PC-3 (cell line): Measurements from ENCODE around the gene PUM2. TPM values are rescaled to one million over a fixed set of nuclear protein-coding genes. Genes with fewer than 3 reads are reported as not detected.
"Not testable (repeated sequence)": the region's sequence is repeated elsewhere in the genome, so short reads cannot be mapped to it uniquely, and the experiment has no call there.

Experiments
- ATAC-seq: fragments of 200-7000 bp; cut with Tn5 transposase; 2 replicates; pipeline ENCODE4 v1.9.1; 2020; ENCODE audit warnings: mild to moderate bottlenecking, moderate library complexity
- BruUV-seq: library from RNA; stranded (reverse); fragments of 400-500 nt; replicated peaks from 2 replicates; lab custom pipeline; 2021; lab: Mats Ljungman, UMichigan
- CTCF ChIA-PET: fragments of 300-600 bp; sonication (Branson Sonifier 250); formaldehyde crosslinking; loops from one replicate; lab custom pipeline; 2022; ENCODE audit warnings: antibody characterized with exemption; lab: Charles Lee
- POLR2A ChIA-PET: fragments of 300-600 bp; sonication (Branson Sonifier 250); formaldehyde crosslinking; loops from one replicate; lab custom pipeline; 2022; ENCODE audit warnings: antibody characterized with exemption; ENCODE audit not compliant: unreplicated experiment; lab: Charles Lee
- DNase-seq: peaks from one replicate; pipeline ENCODE4 v3.0.0-alpha.2; 2015
- H2AFZ ChIP-seq: fragments of 300-600 bp; sonication (generic); 2 replicates; pipeline ENCODE4 v1.6.0; 2016; ENCODE audit warnings: antibody characterized with exemption, low read length
- H3F3A ChIP-seq: fragments of 300-600 bp; sonication (generic); one replicate; pipeline ENCODE4 v1.6.0; 2017; ENCODE audit warnings: antibody characterized with exemption, low read length, control low read depth, mild to moderate bottlenecking; ENCODE audit not compliant: unreplicated experiment
- H3K27ac ChIP-seq: fragments of 300-600 bp; sonication (generic); 2 replicates; pipeline ENCODE4 v1.5.1; 2016; ENCODE audit warnings: mild to moderate bottlenecking, low read length
- H3K27me3 ChIP-seq: fragments of 300-600 bp; sonication (generic); 2 replicates; pipeline ENCODE4 v1.6.1; 2016; ENCODE audit warnings: low read length, mixed read lengths
- H3K36me3 ChIP-seq: fragments of 300-600 bp; sonication (generic); 2 replicates; pipeline ENCODE4 v1.6.1; 2016; ENCODE audit warnings: low read depth, mixed run types, low read length, mixed read lengths
- H3K4me1 ChIP-seq: fragments of 300-600 bp; sonication (generic); 2 replicates; pipeline ENCODE4 v1.5.1; 2016; ENCODE audit warnings: low read length; ENCODE audit not compliant: insufficient read depth
- H3K4me2 ChIP-seq: fragments of 300-600 bp; sonication (generic); 2 replicates; pipeline ENCODE4 v1.6.0; 2016; ENCODE audit warnings: low read length
- H3K4me3 ChIP-seq: fragments of 300-600 bp; sonication (generic); 2 replicates; pipeline ENCODE4 v1.5.1; 2016; ENCODE audit warnings: mild to moderate bottlenecking, low read length, mixed read lengths
- H3K79me2 ChIP-seq: fragments of 300-600 bp; sonication (generic); 2 replicates; pipeline ENCODE4 v1.6.1; 2017; ENCODE audit warnings: low read length, mixed read lengths
- H3K9ac ChIP-seq: fragments of 300-600 bp; sonication (generic); 2 replicates; pipeline ENCODE4 v1.6.0; 2016; ENCODE audit warnings: mild to moderate bottlenecking, low read length
- H3K9me2 ChIP-seq: fragments of 300-600 bp; sonication (generic); replicated peaks from 2 replicates; pipeline ENCODE4 v1.6.1; 2016; ENCODE audit warnings: mixed run types, low read length, mixed read lengths
- H3K9me3 ChIP-seq: fragments of 300-600 bp; sonication (generic); 2 replicates; pipeline ENCODE4 v1.6.1; 2016; ENCODE audit warnings: low read length, mixed read lengths
- H4K20me1 ChIP-seq: fragments of 300-600 bp; sonication (generic); 2 replicates; pipeline ENCODE4 v1.6.1; 2016; ENCODE audit warnings: low read length, mixed read lengths
- EZH2 ChIP-seq: fragments of 300-600 bp; sonication (generic); IDR thresholded peaks from one replicate; pipeline ENCODE4 v1.6.1; 2017; ENCODE audit warnings: antibody characterized with exemption, mild to moderate bottlenecking, low read length; ENCODE audit not compliant: unreplicated experiment
- EZH2phosphoT487 ChIP-seq: fragments of 300-600 bp; sonication (generic); IDR thresholded peaks from 2 replicates; pipeline ENCODE4 v1.6.1; 2018; ENCODE audit warnings: mild to moderate bottlenecking, antibody characterized with exemption, low read length, borderline replicate concordance
- intact Hi-C: fragments of 100-400 bp; cut with micrococcal nuclease; formaldehyde crosslinking; loops from 2 replicates; pipeline ENCODE4 v1.9.0; 2023
- total RNA-seq: library from RNA; depleted of rRNA; stranded (reverse); fragments of >200 nt; gene quantifications from 2 replicates; pipeline ENCODE4 v1.2.3, GENCODE V29; 2014
- TF ChIP-seq, protein P1 (sequence below): fragments of 300-600 bp; sonication (generic); conservative IDR thresholded peaks from 2 replicates; pipeline ENCODE4 v1.5.1; 2017; ENCODE audit warnings: antibody characterized with exemption, low read depth, mild to moderate bottlenecking, low read length

Gene PUM2
- total RNA-seq, 1 experiment from 2014 or later: 14.9 TPM

- intact Hi-C loops: no loop called here
- H4K20me1 ChIP-seq: no peaks in the 10 kb centered on the region
- H3K9me3 ChIP-seq: no peaks in the 10 kb centered on the region
- ChIA-PET CTCF (no interaction called here), POLR2A (no interaction called here)
- H3K4me2 ChIP-seq: no peak overlapping the region
- DNase-seq (no peak), ATAC-seq (no peak)
- BruUV-seq: no TSS peak
- no peak overlapping the region for H3K27ac ChIP-seq
- H3K79me2 ChIP-seq: no peaks in the 10 kb centered on the region
- H3F3A ChIP-seq: no peaks in the 10 kb centered on the region
- no peaks in the 10 kb centered on the region for H3K36me3 ChIP-seq
- TF ChIP-seq, protein P1, sequence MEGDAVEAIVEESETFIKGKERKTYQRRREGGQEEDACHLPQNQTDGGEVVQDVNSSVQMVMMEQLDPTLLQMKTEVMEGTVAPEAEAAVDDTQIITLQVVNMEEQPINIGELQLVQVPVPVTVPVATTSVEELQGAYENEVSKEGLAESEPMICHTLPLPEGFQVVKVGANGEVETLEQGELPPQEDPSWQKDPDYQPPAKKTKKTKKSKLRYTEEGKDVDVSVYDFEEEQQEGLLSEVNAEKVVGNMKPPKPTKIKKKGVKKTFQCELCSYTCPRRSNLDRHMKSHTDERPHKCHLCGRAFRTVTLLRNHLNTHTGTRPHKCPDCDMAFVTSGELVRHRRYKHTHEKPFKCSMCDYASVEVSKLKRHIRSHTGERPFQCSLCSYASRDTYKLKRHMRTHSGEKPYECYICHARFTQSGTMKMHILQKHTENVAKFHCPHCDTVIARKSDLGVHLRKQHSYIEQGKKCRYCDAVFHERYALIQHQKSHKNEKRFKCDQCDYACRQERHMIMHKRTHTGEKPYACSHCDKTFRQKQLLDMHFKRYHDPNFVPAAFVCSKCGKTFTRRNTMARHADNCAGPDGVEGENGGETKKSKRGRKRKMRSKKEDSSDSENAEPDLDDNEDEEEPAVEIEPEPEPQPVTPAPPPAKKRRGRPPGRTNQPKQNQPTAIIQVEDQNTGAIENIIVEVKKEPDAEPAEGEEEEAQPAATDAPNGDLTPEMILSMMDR: no peak
- TF ChIP-seq EZH2phosphoT487 (no peak), EZH2 (no peak)
- H3K27me3 ChIP-seq: no peaks in the 10 kb centered on the region
- H3K9ac ChIP-seq: no peak overlapping the region
- no peak overlapping the region for H2AFZ ChIP-seq
- peaks cover 22% of the 10 kb centered on the region for H3K4me1 ChIP-seq
- H3K4me3 ChIP-seq: no peak overlapping the region
- no peaks in the 10 kb centered on the region for H3K9me2 ChIP-seq
Observed at GRCh38 chr2:20369366-20369765, 18.7 kb upstream of the PUM2 start.

DNA sequence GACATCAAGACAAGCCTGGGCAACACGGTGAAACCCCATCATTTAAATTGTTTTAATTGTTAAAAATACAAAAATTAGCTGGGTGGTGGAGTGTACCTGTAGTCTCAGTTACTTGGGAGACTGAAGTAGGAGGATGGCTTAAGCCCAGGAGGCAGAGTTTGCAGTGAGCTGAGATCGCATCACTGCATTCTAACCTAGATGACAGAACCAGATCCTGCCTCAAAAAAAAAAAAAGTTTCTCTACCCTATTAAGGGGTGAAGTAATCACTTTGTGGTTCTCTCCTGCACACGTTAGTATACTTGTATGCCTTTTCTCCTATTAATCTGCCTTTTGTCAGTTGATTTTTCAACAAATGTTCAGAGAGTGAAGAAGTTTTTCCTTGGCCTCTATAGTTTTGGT lies 18.1 kb upstream of the PUM2 start:
- CTCF ChIA-PET: no interaction called here
- Histone ChIP-seq H3K27me3 (no peaks in the 10 kb centered on the region), H3K9ac (no peak overlapping the region), H3K79me2 (no peaks in the 10 kb centered on the region), H3K9me2 (no peaks in the 10 kb centered on the region), H3K27ac (no peak overlapping the region), H3K9me3 (no peaks in the 10 kb centered on the region), H3K36me3 (no peaks in the 10 kb centered on the region), H3K4me2 (no peak overlapping the region), H2AFZ (no peak overlapping the region), H3K4me1 (peaks cover 22% of the 10 kb centered on the region), H4K20me1 (no peaks in the 10 kb centered on the region), H3K4me3 (no peak overlapping the region), H3F3A (no peaks in the 10 kb centered on the region)
- POLR2A ChIA-PET: no interaction called here
- no peak for ATAC-seq
- intact Hi-C loops: no loop called here
- TF ChIP-seq, protein P1: no peak
- TF ChIP-seq EZH2 (no peak), EZH2phosphoT487 (no peak)
- DNase-seq: no peak
- no TSS peak for BruUV-seq

- ATAC-seq, H2AFZ ChIP-seq, H3K27ac ChIP-seq, H3K27me3 ChIP-seq, H3K79me2 ChIP-seq, H3K9ac ChIP-seq, H3K36me3 ChIP-seq, H3K9me2 ChIP-seq, H4K20me1 ChIP-seq, BruUV-seq, DNase-seq, H3F3A ChIP-seq, H3K4me3 ChIP-seq, POLR2A ChIA-PET, intact Hi-C loops, H3K9me3 ChIP-seq, H3K4me2 ChIP-seq, CTCF ChIA-PET: not testable (repeated sequence)
- peaks cover 22% of the 10 kb centered on the region for H3K4me1 ChIP-seq
Observed at GRCh38 chr2:20367929-20368328, 17.3 kb upstream of the PUM2 start.
